ENCODE data around the gene CSNK1G2.

Gene CSNK1G2

DNA sequence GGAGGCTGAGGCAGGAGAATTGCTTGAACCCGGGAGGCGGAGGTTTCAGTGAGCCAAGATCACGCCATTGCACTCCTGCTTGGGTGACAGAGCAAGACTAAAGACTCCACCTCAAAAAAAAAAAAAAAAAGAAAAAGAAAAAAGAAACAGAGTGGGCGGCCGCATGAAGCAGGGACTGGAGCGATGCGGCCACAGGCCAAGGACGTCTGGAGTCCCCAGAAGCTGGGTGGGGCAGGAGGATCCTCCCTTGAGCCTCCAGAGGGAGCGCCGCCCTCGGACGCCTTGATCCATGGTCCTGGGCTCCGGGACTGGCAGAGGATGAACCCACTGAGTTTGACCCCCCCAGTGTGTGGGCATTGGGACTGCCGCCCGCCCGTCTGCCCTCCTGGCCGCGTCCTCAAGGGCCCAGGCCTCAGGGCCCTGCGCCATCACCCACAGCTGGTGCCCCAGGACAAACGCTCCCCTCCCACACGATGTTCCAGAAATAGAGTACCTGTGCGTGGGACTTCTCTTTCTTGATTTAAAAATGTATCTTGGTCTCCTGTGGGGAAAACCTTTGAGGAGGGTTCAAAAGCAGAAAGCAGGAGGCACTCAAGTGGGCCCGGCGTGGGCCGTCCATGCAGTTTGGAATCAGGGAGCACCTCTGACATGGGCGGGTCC lies 59.0 kb downstream of the CSNK1G2 start:
- Histone ChIP-seq H4K91ac (ENCODE audit: low read length) (no peak overlapping the region), H3K23ac (ENCODE audit: low read length in 2 of 2) (no peak overlapping the region), H3K18ac (ENCODE audit: low read depth in 1 of 2, low read length in 2 of 2) (no peak overlapping the region), H3K79me1 (replicated peaks; ENCODE audit: low read length, poor library complexity, severe bottlenecking) (peaks cover 28% of the 10 kb centered on the region), H3K4me2 (ENCODE audit: low read length, poor library complexity, severe bottlenecking) (no peak overlapping the region), H2AK5ac (ENCODE audit: low read length, severe bottlenecking) (no peak overlapping the region), H3K9ac (ENCODE audit: low read length) (no peak overlapping the region), H3K27ac (ENCODE audit: low read length, poor library complexity, severe bottlenecking) (no peak overlapping the region), H4K8ac (ENCODE audit: low read length) (no peak overlapping the region), H2BK15ac (ENCODE audit: low read depth, poor library complexity, severe bottlenecking) (no peak overlapping the region), H2BK12ac (ENCODE audit: low read length in 2 of 2) (no peak overlapping the region), H2AFZ (ENCODE audit: low read depth, low read length) (no peak overlapping the region), H3K14ac (ENCODE audit: low read length in 2 of 2) (no peak overlapping the region), H3K4me3 (ENCODE audit: insufficient read depth in 1 of 2, low read depth in 1 of 2, low read length in 2 of 2) (no peak overlapping the region), H2BK5ac (ENCODE audit: low read depth, low read length, poor library complexity, severe bottlenecking) (no peak overlapping the region), H3K27me3 (ENCODE audit: control insufficient read depth in 1 of 2, insufficient read depth in 1 of 2, low read length in 2 of 2) (no peaks in the 10 kb centered on the region), H3K4me1 (ENCODE audit: control insufficient read depth, insufficient read depth, low read depth, low read length) (peaks cover 5% of the 10 kb centered on the region), H3K36me3 (ENCODE audit: control insufficient read depth in 1 of 2, insufficient read depth in 2 of 2, low read depth in 1 of 2, low read length in 2 of 2) (peaks cover 37 to 57% of the 10 kb centered on the region in 2 experiments), H3K4ac (ENCODE audit: low read depth in 1 of 2, low read length in 2 of 2) (no peak overlapping the region), H2BK120ac (ENCODE audit: low read depth, low read length) (no peak overlapping the region), H3K9me3 (ENCODE audit: control insufficient read depth, low read length) (peaks cover 4% of the 10 kb centered on the region)
- no peak for DNase-seq
- 97% methylated on average over 26 of the region's 26 CpGs for WGBS

DNA sequence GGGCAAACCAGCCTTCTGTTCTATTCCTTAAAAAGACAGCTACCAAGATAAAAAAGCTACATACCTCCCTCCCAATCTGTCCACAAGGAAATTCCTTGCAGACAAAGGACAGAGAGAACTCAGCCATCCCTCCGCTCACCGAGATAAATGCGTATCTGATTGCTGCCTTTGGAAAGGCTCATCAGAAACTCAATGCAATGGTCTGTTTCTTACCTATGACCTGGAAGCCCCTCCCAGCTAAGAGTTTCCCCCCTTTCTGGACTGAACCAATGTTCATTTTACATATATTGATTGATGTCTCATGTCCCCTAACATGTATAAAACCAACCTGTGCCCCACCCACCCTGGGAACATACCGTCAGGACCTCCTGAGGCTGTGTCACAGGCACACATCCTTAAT lies 62.9 kb downstream of the CSNK1G2 start:
- no peak overlapping the region for H3K4me3 ChIP-seq (ENCODE audit: insufficient read depth in 1 of 2, low read depth in 1 of 2, low read length in 2 of 2)
- peaks cover 25% of the 10 kb centered on the region for H3K79me1 ChIP-seq (replicated peaks; ENCODE audit: low read length, poor library complexity, severe bottlenecking)
- H3K23ac ChIP-seq (ENCODE audit: low read length in 2 of 2): no peak overlapping the region
- peaks cover 16 to 43% of the 10 kb centered on the region in 2 experiments for H3K36me3 ChIP-seq (ENCODE audit: control insufficient read depth in 1 of 2, insufficient read depth in 2 of 2, low read depth in 1 of 2, low read length in 2 of 2)
- H3K18ac ChIP-seq (ENCODE audit: low read depth in 1 of 2, low read length in 2 of 2): no peak overlapping the region
- no peak overlapping the region for H2BK15ac ChIP-seq (ENCODE audit: low read depth, poor library complexity, severe bottlenecking)
- no peak overlapping the region for H3K14ac ChIP-seq (ENCODE audit: low read length in 2 of 2)
- H2BK5ac ChIP-seq (ENCODE audit: low read depth, low read length, poor library complexity, severe bottlenecking): no peak overlapping the region
- H3K27me3 ChIP-seq (ENCODE audit: control insufficient read depth in 1 of 2, insufficient read depth in 1 of 2, low read length in 2 of 2): no peaks in the 10 kb centered on the region
- no peak overlapping the region for H4K91ac ChIP-seq (ENCODE audit: low read length)
- WGBS: 97% methylated on average over 4 of the region's 4 CpGs
- H2AFZ ChIP-seq (ENCODE audit: low read depth, low read length): no peak overlapping the region
- H4K8ac ChIP-seq (ENCODE audit: low read length): no peak overlapping the region
- H3K9ac ChIP-seq (ENCODE audit: low read length): no peak overlapping the region
- H3K4ac ChIP-seq (ENCODE audit: low read depth in 1 of 2, low read length in 2 of 2): no peak overlapping the region
- peaks cover 19% of the 10 kb centered on the region for H3K4me1 ChIP-seq (ENCODE audit: control insufficient read depth, insufficient read depth, low read depth, low read length)
- H3K27ac ChIP-seq (ENCODE audit: low read length, poor library complexity, severe bottlenecking): no peak overlapping the region
- peak overlapping the region; percentile 66 for H2AK5ac ChIP-seq (ENCODE audit: low read length, severe bottlenecking)
- no peak overlapping the region for H2BK12ac ChIP-seq (ENCODE audit: low read length in 2 of 2)
- no peak overlapping the region for H3K4me2 ChIP-seq (ENCODE audit: low read length, poor library complexity, severe bottlenecking)
- no peak overlapping the region for H2BK120ac ChIP-seq (ENCODE audit: low read depth, low read length)
- DNase-seq: no peak
- no peaks in the 10 kb centered on the region for H3K9me3 ChIP-seq (ENCODE audit: control insufficient read depth, low read length)

DNA sequence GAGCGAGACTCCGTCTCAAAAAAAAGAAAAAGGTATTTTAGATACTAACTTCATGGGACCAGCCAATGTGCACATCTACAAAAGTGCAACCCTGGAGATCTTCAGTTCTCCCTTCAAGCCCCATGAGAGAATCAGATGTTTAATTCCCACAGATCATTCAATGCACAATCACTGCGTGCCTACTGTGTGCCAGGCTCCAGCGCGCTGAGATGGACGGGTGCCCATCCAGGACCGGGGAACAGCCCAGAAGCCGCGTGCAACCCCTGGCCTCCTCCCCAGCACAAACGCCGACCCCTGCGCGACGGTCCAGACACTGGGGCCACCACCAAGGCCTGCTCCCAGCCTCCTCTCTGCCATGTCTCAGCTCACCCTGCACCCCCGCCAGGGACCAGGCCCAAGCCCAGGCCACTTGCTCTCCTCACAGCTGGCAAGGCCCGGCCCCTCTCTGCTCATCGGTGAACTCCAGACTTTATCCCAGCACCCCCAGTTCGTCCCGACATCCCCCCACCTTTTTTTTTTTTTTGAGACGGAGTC lies 69.2 kb downstream of the CSNK1G2 start:
- Histone ChIP-seq H3K4me3 (ENCODE audit: insufficient read depth in 1 of 2, low read depth in 1 of 2, low read length in 2 of 2) (no peak overlapping the region), H3K23ac (ENCODE audit: low read length in 2 of 2) (no peak overlapping the region), H2BK12ac (ENCODE audit: low read length in 2 of 2) (no peak overlapping the region), H4K8ac (ENCODE audit: low read length) (no peak overlapping the region), H3K27me3 (ENCODE audit: control insufficient read depth in 1 of 2, insufficient read depth in 1 of 2, low read length in 2 of 2) (no peaks in the 10 kb centered on the region), H2AFZ (ENCODE audit: low read depth, low read length) (no peak overlapping the region), H2BK5ac (ENCODE audit: low read depth, low read length, poor library complexity, severe bottlenecking) (no peak overlapping the region), H2BK15ac (ENCODE audit: low read depth, poor library complexity, severe bottlenecking) (no peak overlapping the region), H3K36me3 (ENCODE audit: control insufficient read depth in 1 of 2, insufficient read depth in 2 of 2, low read depth in 1 of 2, low read length in 2 of 2) (peaks cover 0 to 31% of the 10 kb centered on the region in 2 experiments), H3K9me3 (ENCODE audit: control insufficient read depth, low read length) (no peaks in the 10 kb centered on the region), H3K79me1 (replicated peaks; ENCODE audit: low read length, poor library complexity, severe bottlenecking) (peaks cover 37% of the 10 kb centered on the region), H3K18ac (ENCODE audit: low read depth in 1 of 2, low read length in 2 of 2) (no peak overlapping the region), H4K91ac (ENCODE audit: low read length) (no peak overlapping the region), H3K9ac (ENCODE audit: low read length) (no peak overlapping the region), H3K4me2 (ENCODE audit: low read length, poor library complexity, severe bottlenecking) (no peak overlapping the region), H2BK120ac (ENCODE audit: low read depth, low read length) (no peak overlapping the region), H3K4me1 (ENCODE audit: control insufficient read depth, insufficient read depth, low read depth, low read length) (peaks cover 36% of the 10 kb centered on the region), H3K27ac (ENCODE audit: low read length, poor library complexity, severe bottlenecking) (no peak overlapping the region), H2AK5ac (ENCODE audit: low read length, severe bottlenecking) (no peak overlapping the region), H3K4ac (ENCODE audit: low read depth in 1 of 2, low read length in 2 of 2) (no peak overlapping the region), H3K14ac (ENCODE audit: low read length in 2 of 2) (no peak overlapping the region)
- no peak for DNase-seq
- WGBS: 98% methylated on average over 20 of the region's 20 CpGs

DNA sequence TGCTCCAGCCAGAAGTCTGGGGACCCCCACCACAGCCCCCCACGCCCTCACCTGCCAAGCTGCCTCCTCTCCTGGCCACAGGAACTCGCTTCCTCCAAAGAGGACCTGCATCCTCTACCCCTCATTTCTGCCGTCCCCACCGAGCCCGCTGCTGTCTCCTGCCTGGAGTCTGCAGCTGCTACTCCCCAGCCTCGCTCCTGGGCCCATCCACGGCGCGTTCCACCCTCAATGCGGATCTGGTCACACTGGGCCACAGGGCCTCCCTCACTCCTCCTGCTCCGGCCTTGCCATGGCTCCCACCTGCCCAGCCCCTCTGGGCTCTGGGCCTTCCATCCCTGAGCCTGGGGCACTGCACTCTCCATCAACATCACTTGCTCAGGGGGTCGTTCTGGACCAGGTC lies 70.2 kb downstream of the CSNK1G2 start:
- Histone ChIP-seq H3K27ac (ENCODE audit: low read length, poor library complexity, severe bottlenecking) (no peak overlapping the region), H3K14ac (ENCODE audit: low read length in 2 of 2) (no peak overlapping the region), H4K8ac (ENCODE audit: low read length) (no peak overlapping the region), H3K4me2 (ENCODE audit: low read length, poor library complexity, severe bottlenecking) (no peak overlapping the region), H3K4me1 (ENCODE audit: control insufficient read depth, insufficient read depth, low read depth, low read length) (peaks cover 33% of the 10 kb centered on the region), H2AFZ (ENCODE audit: low read depth, low read length) (no peak overlapping the region), H3K4ac (ENCODE audit: low read depth in 1 of 2, low read length in 2 of 2) (no peak overlapping the region), H3K79me1 (replicated peaks; ENCODE audit: low read length, poor library complexity, severe bottlenecking) (peaks cover 36% of the 10 kb centered on the region), H2BK120ac (ENCODE audit: low read depth, low read length) (no peak overlapping the region), H3K36me3 (ENCODE audit: control insufficient read depth in 1 of 2, insufficient read depth in 2 of 2, low read depth in 1 of 2, low read length in 2 of 2) (peaks cover 0 to 31% of the 10 kb centered on the region in 2 experiments), H3K27me3 (ENCODE audit: control insufficient read depth in 1 of 2, insufficient read depth in 1 of 2, low read length in 2 of 2) (no peaks in the 10 kb centered on the region), H3K9ac (ENCODE audit: low read length) (no peak overlapping the region), H2BK12ac (ENCODE audit: low read length in 2 of 2) (no peak overlapping the region), H3K9me3 (ENCODE audit: control insufficient read depth, low read length) (no peaks in the 10 kb centered on the region), H2BK5ac (ENCODE audit: low read depth, low read length, poor library complexity, severe bottlenecking) (no peak overlapping the region), H3K18ac (ENCODE audit: low read depth in 1 of 2, low read length in 2 of 2) (no peak overlapping the region), H4K91ac (ENCODE audit: low read length) (no peak overlapping the region), H2BK15ac (ENCODE audit: low read depth, poor library complexity, severe bottlenecking) (no peak overlapping the region), H2AK5ac (ENCODE audit: low read length, severe bottlenecking) (no peak overlapping the region), H3K4me3 (ENCODE audit: insufficient read depth in 1 of 2, low read depth in 1 of 2, low read length in 2 of 2) (no peak overlapping the region), H3K23ac (ENCODE audit: low read length in 2 of 2) (no peak overlapping the region)
- DNase-seq: no peak
- 97% methylated on average over 12 of the region's 12 CpGs for WGBS

All from mesenchymal stem cell (in vitro differentiated cells and primary cell).